ENCODE measurements around the gene KRT82. TPM values are rescaled to one million over a fixed set of nuclear protein-coding genes. Genes with fewer than 3 reads are reported as not detected.
A peak's percentile ranks its signal among the peaks of the same experiment; 100 is the strongest.

Gene KRT82
- total RNA-seq, 1 experiment from 2014 or later, result not detected

GRCh38 chr12:52372216-52373154, 33.6 kb downstream of the KRT82 start:
- no peak overlapping the region for H3K27ac Mint-ChIP-seq (ENCODE audit: low read depth, unreplicated experiment)
- H3K36me3 Mint-ChIP-seq (ENCODE audit: insufficient read depth, unreplicated experiment), result no peaks in the 10 kb centered on the region
- H3K27me3 Mint-ChIP-seq (ENCODE audit: insufficient read depth, unreplicated experiment), result peaks cover 11% of the 10 kb centered on the region
- H3K4me1 Mint-ChIP-seq (ENCODE audit: insufficient read depth, unreplicated experiment), result no peaks in the 10 kb centered on the region
- CTCF ChIA-PET, result interaction anchor here (0.5 to 8.2 kb wide), 65 partner anchors 8 to 608 kb away, joined by 3 to 174 read pairs (median 6); partner anchors contain the start of genes KRT5 and KRT84
- DNase-seq (ENCODE audit: unreplicated experiment), result peak; percentile 86
- TF ChIP-seq, protein P1, sequence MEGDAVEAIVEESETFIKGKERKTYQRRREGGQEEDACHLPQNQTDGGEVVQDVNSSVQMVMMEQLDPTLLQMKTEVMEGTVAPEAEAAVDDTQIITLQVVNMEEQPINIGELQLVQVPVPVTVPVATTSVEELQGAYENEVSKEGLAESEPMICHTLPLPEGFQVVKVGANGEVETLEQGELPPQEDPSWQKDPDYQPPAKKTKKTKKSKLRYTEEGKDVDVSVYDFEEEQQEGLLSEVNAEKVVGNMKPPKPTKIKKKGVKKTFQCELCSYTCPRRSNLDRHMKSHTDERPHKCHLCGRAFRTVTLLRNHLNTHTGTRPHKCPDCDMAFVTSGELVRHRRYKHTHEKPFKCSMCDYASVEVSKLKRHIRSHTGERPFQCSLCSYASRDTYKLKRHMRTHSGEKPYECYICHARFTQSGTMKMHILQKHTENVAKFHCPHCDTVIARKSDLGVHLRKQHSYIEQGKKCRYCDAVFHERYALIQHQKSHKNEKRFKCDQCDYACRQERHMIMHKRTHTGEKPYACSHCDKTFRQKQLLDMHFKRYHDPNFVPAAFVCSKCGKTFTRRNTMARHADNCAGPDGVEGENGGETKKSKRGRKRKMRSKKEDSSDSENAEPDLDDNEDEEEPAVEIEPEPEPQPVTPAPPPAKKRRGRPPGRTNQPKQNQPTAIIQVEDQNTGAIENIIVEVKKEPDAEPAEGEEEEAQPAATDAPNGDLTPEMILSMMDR (IDR thresholded peaks at IDR 0.05; ENCODE audit: unreplicated experiment), result peak; percentile 90
- H3K4me3 Mint-ChIP-seq (ENCODE audit: unreplicated experiment), result no peak overlapping the region
- POLR2A ChIA-PET, result interaction anchor here (0.6 to 2.9 kb wide), 30 partner anchors 33 to 507 kb away, joined by 3 to 28 read pairs (median 4); partner anchors contain the start of genes KRT5 and KRT6A
- H3K9me3 Mint-ChIP-seq (ENCODE audit: unreplicated experiment), result no peaks in the 10 kb centered on the region
- intact Hi-C loops (cut with micrococcal nuclease), result loop anchor here (1.0 to 5.0 kb wide), 6 partner anchors 140 to 508 kb away; partner anchors contain the start of gene KRT7
- BruUV-seq (replicated peaks), result no TSS peak

- no peaks in the 10 kb centered on the region for H3K4me1 Mint-ChIP-seq (ENCODE audit: insufficient read depth, unreplicated experiment)
- no TSS peak for BruUV-seq (replicated peaks)
- H3K4me3 Mint-ChIP-seq (ENCODE audit: unreplicated experiment), result no peak overlapping the region
- no peak for DNase-seq (ENCODE audit: unreplicated experiment)
- TF ChIP-seq, protein P1 (IDR thresholded peaks at IDR 0.05; ENCODE audit: unreplicated experiment), result no peak
- no peaks in the 10 kb centered on the region for H3K36me3 Mint-ChIP-seq (ENCODE audit: insufficient read depth, unreplicated experiment)
- intact Hi-C loops (cut with micrococcal nuclease), result loop anchor here (1.0 to 5.0 kb wide), 6 partner anchors 139 to 509 kb away; partner anchors contain the start of gene KRT7
- no peaks in the 10 kb centered on the region for H3K9me3 Mint-ChIP-seq (ENCODE audit: unreplicated experiment)
- ChIA-PET POLR2A (interaction anchor here (0.6 to 2.9 kb wide), 10 partner anchors 12 to 508 kb away, joined by 3 to 28 read pairs (median 7); partner anchors contain the start of gene KRT6A), CTCF (interaction anchor here (0.7 to 8.2 kb wide), 30 partner anchors 10 to 513 kb away, joined by 3 to 174 read pairs (median 8); partner anchors contain the start of gene KRT6A)
- H3K27ac Mint-ChIP-seq (ENCODE audit: low read depth, unreplicated experiment), result no peak overlapping the region
- H3K27me3 Mint-ChIP-seq (ENCODE audit: insufficient read depth, unreplicated experiment), result peaks cover 11% of the 10 kb centered on the region
Measured at GRCh38 chr12:52371716-52372115, 34.4 kb downstream of the KRT82 start.

GRCh38 chr12:52370926-52371608, 35.1 kb downstream of the KRT82 start:
- BruUV-seq (replicated peaks), result no TSS peak
- H3K27me3 Mint-ChIP-seq (ENCODE audit: insufficient read depth, unreplicated experiment), result peaks cover 11% of the 10 kb centered on the region
- H3K9me3 Mint-ChIP-seq (ENCODE audit: unreplicated experiment), result no peaks in the 10 kb centered on the region
- H3K27ac Mint-ChIP-seq (ENCODE audit: low read depth, unreplicated experiment), result no peak overlapping the region
- ChIA-PET POLR2A (interaction anchor here (0.6 to 2.2 kb wide), 4 partner anchors 12 to 546 kb away, joined by 3 to 9 read pairs (median 3); no protein-coding TSS in a partner anchor), CTCF (interaction anchor here (0.7 to 8.2 kb wide), 15 partner anchors 9 to 506 kb away, joined by 3 to 174 read pairs (median 5); partner anchors contain the start of gene KRT6A)
- TF ChIP-seq, protein P1 (IDR thresholded peaks at IDR 0.05; ENCODE audit: unreplicated experiment), result no peak
- H3K4me3 Mint-ChIP-seq (ENCODE audit: unreplicated experiment), result no peak overlapping the region
- no peaks in the 10 kb centered on the region for H3K36me3 Mint-ChIP-seq (ENCODE audit: insufficient read depth, unreplicated experiment)
- intact Hi-C loops (cut with micrococcal nuclease), result loop anchor here (5.0 kb wide), 3 partner anchors 139 to 229 kb away; partner anchors contain the start of gene KRT7
- no peak for DNase-seq (ENCODE audit: unreplicated experiment)
- H3K4me1 Mint-ChIP-seq (ENCODE audit: insufficient read depth, unreplicated experiment), result no peaks in the 10 kb centered on the region

Measured in MCF 10A (cell line).